GM23338 (cell line): ENCODE data around the gene EPHB3.

Experiments
- JUNB ChIP-seq: IDR thresholded peaks from one replicate; pipeline ENCODE4 v1.6.1; 2016; ENCODE audit warnings: antibody characterized with exemption; ENCODE audit not compliant: unreplicated experiment
- TF ChIP-seq, protein P1 (sequence below), 2 experiments: fragments of 200-600 bp in 1 of 2; sonication (generic) in 1 of 2; conservative IDR thresholded peaks; 2 replicates each; pipeline versions ENCODE4 v1.5.1 to v1.6.1; 2016 to 2017; ENCODE audit warnings: antibody characterized with exemption in 2 of 2, low read depth in 2 of 2, mild to moderate bottlenecking in 2 of 2, moderate library complexity in 1 of 2
- TF ChIP-seq, protein P2 (sequence below): IDR thresholded peaks from one replicate; pipeline ENCODE4 v1.6.1; 2018; ENCODE audit warnings: antibody characterized with exemption; ENCODE audit not compliant: unreplicated experiment

DNA sequence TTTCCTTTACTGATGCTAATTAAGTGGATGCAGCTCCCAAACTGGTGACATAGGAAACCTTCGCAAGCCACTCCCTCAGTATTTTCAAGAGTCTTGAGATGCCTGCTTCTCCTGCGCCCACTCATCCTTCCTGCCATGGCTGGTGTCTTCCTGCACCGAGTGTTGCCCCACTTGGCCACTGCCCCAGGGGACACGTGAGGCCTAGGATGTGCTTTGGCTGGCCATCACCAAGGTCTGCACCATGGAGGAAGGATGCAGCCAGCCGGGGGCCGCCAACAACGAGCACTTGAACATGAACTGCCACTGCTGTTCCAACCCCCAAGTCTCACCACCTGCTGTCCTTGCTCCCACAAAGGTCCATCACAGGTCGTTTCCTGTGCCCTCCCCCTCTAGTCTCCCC is 34.1 kb downstream of the EPHB3 start:
- TF ChIP-seq, protein P1, sequence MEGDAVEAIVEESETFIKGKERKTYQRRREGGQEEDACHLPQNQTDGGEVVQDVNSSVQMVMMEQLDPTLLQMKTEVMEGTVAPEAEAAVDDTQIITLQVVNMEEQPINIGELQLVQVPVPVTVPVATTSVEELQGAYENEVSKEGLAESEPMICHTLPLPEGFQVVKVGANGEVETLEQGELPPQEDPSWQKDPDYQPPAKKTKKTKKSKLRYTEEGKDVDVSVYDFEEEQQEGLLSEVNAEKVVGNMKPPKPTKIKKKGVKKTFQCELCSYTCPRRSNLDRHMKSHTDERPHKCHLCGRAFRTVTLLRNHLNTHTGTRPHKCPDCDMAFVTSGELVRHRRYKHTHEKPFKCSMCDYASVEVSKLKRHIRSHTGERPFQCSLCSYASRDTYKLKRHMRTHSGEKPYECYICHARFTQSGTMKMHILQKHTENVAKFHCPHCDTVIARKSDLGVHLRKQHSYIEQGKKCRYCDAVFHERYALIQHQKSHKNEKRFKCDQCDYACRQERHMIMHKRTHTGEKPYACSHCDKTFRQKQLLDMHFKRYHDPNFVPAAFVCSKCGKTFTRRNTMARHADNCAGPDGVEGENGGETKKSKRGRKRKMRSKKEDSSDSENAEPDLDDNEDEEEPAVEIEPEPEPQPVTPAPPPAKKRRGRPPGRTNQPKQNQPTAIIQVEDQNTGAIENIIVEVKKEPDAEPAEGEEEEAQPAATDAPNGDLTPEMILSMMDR (conservative IDR thresholded peaks at IDR 0.05; ENCODE audit: low read depth in 2 of 2), result no peak
- no peak for TF ChIP-seq JUNB
- TF ChIP-seq, protein P2, sequence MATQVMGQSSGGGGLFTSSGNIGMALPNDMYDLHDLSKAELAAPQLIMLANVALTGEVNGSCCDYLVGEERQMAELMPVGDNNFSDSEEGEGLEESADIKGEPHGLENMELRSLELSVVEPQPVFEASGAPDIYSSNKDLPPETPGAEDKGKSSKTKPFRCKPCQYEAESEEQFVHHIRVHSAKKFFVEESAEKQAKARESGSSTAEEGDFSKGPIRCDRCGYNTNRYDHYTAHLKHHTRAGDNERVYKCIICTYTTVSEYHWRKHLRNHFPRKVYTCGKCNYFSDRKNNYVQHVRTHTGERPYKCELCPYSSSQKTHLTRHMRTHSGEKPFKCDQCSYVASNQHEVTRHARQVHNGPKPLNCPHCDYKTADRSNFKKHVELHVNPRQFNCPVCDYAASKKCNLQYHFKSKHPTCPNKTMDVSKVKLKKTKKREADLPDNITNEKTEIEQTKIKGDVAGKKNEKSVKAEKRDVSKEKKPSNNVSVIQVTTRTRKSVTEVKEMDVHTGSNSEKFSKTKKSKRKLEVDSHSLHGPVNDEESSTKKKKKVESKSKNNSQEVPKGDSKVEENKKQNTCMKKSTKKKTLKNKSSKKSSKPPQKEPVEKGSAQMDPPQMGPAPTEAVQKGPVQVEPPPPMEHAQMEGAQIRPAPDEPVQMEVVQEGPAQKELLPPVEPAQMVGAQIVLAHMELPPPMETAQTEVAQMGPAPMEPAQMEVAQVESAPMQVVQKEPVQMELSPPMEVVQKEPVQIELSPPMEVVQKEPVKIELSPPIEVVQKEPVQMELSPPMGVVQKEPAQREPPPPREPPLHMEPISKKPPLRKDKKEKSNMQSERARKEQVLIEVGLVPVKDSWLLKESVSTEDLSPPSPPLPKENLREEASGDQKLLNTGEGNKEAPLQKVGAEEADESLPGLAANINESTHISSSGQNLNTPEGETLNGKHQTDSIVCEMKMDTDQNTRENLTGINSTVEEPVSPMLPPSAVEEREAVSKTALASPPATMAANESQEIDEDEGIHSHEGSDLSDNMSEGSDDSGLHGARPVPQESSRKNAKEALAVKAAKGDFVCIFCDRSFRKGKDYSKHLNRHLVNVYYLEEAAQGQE, result no peak
